Suprapubic skin (tissue), 4 donors: Measurements from ENCODE around the gene AK1. TPM values are rescaled to one million over a fixed set of nuclear protein-coding genes. Genes with fewer than 3 reads are reported as not detected.

Source experiments
- DNase-seq, 2 donors: peaks; one replicate each; pipeline ENCODE4 v3.0.0-alpha.2; 2019; ENCODE audit warnings: low spot score in 2 of 2
- H3K27ac ChIP-seq: fragments of 200-600 bp; sonication (generic); one replicate; pipeline ENCODE4 v1.5.1; 2019
- H3K27me3 ChIP-seq: fragments of 200-600 bp; sonication (generic); one replicate; pipeline ENCODE4 v1.5.1; 2019
- H3K36me3 ChIP-seq: fragments of 200-600 bp; sonication (generic); one replicate; pipeline ENCODE4 v1.5.1; 2019
- H3K4me1 ChIP-seq: fragments of 200-600 bp; sonication (generic); one replicate; pipeline ENCODE4 v1.5.1; 2019
- H3K4me3 ChIP-seq: fragments of 200-600 bp; sonication (generic); one replicate; pipeline ENCODE4 v1.5.1; 2019; ENCODE audit warnings: mild to moderate bottlenecking
- H3K9me3 ChIP-seq: fragments of 200-600 bp; sonication (generic); one replicate; pipeline ENCODE4 v1.5.1; 2019
- CTCF ChIP-seq, 2 donors: fragments of 200-600 bp in 1 of 2; fragments of 450-650 bp in 1 of 2; sonication (generic) in 1 of 2; IDR thresholded peaks; one replicate each; pipeline ENCODE4 v1.5.1; 2016 to 2019; ENCODE audit warnings: antibody characterized with exemption in 2 of 2, mild to moderate bottlenecking in 1 of 2, moderate library complexity in 1 of 2
- EP300 ChIP-seq: sonication (generic); formaldehyde crosslinking; IDR thresholded peaks from one replicate; pipeline ENCODE4 v1.6.1; 2017; ENCODE audit warnings: antibody characterized with exemption
- POLR2A ChIP-seq, 2 donors: fragments of 450-650 bp; IDR thresholded peaks; one replicate each; pipeline ENCODE4 v1.6.1; 2017; ENCODE audit warnings: antibody characterized with exemption in 2 of 2, mild to moderate bottlenecking in 2 of 2, moderate library complexity in 2 of 2
- POLR2AphosphoS5 ChIP-seq, 3 donors: sonication (generic); formaldehyde crosslinking; IDR thresholded peaks; one replicate each; pipeline ENCODE4 v1.6.1; 2017; ENCODE audit warnings: antibody characterized with exemption in 3 of 3
- WGBS: methylation state at CpG from one replicate; pipeline ENCODE4 v1.1.5; 2018; 5-methylcytosine and 5-hydroxymethylcytosine counted together
- total RNA-seq, 4 donors: library from RNA; depleted of rRNA; stranded (reverse); fragments of >200 nt; gene quantifications; one replicate each; pipeline ENCODE4 v1.1.0, GENCODE V29; 2016

Gene AK1
- total RNA-seq, 4 donors from 2014 or later: 22.6 to 36.0 (median 26.0) TPM

- no peak overlapping the region for H3K4me3 ChIP-seq
- no peak for DNase-seq
- 77% methylated on average over 2 of the region's 2 CpGs for WGBS
- no peak overlapping the region for H3K27ac ChIP-seq
- no peaks in the 10 kb centered on the region for H3K27me3 ChIP-seq
- H3K36me3 ChIP-seq: peaks cover 75% of the 10 kb centered on the region
- H3K9me3 ChIP-seq: peaks cover 2% of the 10 kb centered on the region
- H3K4me1 ChIP-seq: peaks cover 10% of the 10 kb centered on the region
- TF ChIP-seq EP300 (no peak), CTCF (IDR thresholded peaks at IDR 0.05) (no peak), POLR2AphosphoS5 (IDR thresholded peaks at IDR 0.05) (no peak), POLR2A (IDR thresholded peaks at IDR 0.05) (no peak)
These were observed 10.3 kb upstream of the AK1 start for GRCh38 chr9:127887792-127888191.

DNA sequence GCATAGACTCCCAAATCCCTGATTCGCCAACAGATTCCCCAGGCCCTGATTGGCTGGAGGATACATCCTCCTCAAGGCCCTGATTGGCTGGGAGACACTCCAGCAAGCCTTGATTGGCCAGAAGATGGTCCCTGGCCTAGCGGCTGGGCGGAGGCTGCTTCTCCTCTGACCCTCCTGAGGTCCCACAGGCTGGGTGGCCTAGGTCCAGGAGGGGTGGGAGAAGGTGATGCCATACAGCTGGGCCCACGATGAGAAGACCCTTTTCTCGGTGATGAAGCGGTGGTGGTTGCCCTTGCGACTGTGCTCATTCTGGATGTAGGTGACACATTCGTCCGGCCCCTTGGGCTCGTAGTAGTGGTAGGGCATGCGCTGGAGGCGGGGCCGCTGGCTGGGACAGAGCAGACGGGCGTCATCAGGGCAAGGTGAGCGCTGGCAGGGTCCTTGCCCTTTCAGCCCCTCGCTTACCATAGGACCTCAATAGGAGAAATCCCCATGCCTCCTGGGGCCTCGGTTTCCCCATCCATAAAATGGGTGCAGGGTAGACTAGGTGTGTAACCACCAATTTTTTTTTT is 9.0 kb upstream of the AK1 start:
- 98% methylated on average over 16 of the region's 18 CpGs for WGBS
- no peaks in the 10 kb centered on the region for H3K9me3 ChIP-seq
- H3K4me3 ChIP-seq: no peak overlapping the region
- TF ChIP-seq CTCF (IDR thresholded peaks at IDR 0.05) (no peak), POLR2AphosphoS5 (IDR thresholded peaks at IDR 0.05) (no peak)
- no peaks in the 10 kb centered on the region for H3K27me3 ChIP-seq
- H3K4me1 ChIP-seq: peaks cover 10% of the 10 kb centered on the region
- peak in 1 of 2 donors; percentile 58 for DNase-seq
- H3K36me3 ChIP-seq: peaks cover 63% of the 10 kb centered on the region
- H3K27ac ChIP-seq: no peak overlapping the region

DNA sequence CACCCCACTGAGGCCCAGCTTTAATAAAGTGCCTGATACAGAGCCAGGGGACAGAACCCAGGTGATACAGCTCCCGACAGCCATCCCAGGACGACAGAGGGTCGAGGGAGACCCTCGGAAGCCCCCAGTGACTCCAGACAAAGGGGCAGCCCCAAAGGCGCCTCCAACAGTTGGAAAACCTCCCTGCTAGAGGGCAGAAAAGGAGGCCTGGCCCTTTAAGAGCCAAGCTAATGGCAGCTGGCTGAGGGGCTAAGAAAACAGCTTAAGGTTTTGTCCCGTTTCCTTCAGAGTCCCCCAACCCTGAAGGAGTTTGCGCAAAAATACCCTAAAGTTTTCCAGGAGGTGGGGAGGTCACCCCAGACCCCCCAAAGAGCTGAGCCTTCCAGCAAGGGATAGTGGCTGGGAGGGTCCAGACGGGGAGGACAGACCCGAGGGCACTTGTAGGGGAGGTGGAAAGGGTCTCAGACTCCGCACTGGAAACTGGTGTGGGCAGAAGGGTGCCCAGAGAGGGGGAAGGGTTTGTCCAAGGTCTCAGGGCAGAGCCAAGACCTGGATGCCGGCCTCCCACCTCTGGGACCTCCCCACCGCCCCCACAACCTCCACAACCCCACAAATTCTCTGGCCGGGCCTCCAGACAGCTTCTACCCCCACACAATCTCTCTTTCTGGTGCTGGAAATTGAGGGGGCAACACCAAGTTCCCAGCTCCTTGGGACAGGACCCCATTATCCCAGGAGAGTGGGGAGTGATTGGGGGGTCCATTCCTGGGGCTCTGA is 8.2 kb upstream of the AK1 start:
- peaks cover 10% of the 10 kb centered on the region for H3K4me1 ChIP-seq
- no peak overlapping the region for H3K4me3 ChIP-seq
- DNase-seq: no peak
- peaks cover 56% of the 10 kb centered on the region for H3K36me3 ChIP-seq
- no peak overlapping the region for H3K27ac ChIP-seq
- WGBS: 74% methylated on average over 12 of the region's 13 CpGs
- no peaks in the 10 kb centered on the region for H3K9me3 ChIP-seq
- no peaks in the 10 kb centered on the region for H3K27me3 ChIP-seq
- TF ChIP-seq EP300 (no peak), POLR2AphosphoS5 (IDR thresholded peaks at IDR 0.05) (no peak), CTCF (IDR thresholded peaks at IDR 0.05) (no peak), POLR2A (IDR thresholded peaks at IDR 0.05) (no peak)

DNA sequence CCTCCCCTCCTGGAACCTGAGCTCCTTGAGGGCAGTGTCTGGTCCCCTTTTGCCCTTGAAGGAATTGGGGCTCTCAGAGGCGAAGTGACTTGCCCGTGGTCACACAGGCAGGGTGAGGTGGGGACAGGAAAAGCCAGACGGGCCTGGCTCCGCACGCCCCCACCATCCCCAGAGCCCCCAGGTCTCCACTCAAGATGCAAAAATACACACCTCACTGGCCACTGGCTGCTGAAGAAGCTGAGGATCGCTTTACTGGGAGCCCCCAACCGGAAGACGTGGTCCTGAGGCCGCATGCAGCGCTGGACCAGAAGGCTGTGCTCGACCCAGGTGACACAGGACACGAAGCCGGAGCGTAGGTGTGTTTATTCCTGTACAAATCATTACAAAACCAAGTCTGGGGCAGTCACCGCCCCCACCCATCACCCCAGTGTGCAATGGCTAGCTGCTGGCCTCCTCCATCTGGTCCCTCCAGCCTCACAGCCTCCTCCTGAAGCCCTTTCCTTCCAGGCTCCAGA is 7.6 kb upstream of the AK1 start:
- H3K27ac ChIP-seq: peak overlapping the region; percentile 18
- TF ChIP-seq CTCF (IDR thresholded peaks at IDR 0.05): no peak
- peaks cover 50% of the 10 kb centered on the region for H3K36me3 ChIP-seq
- 92% methylated on average over 15 of the region's 15 CpGs for WGBS
- no peaks in the 10 kb centered on the region for H3K9me3 ChIP-seq
- H3K4me3 ChIP-seq: no peak overlapping the region
- no peak for DNase-seq
- no peaks in the 10 kb centered on the region for H3K27me3 ChIP-seq
- peaks cover 10% of the 10 kb centered on the region for H3K4me1 ChIP-seq

GRCh38 chr9:127884427-127884911 is 7.0 kb upstream of the AK1 start:
- Histone ChIP-seq H3K36me3 (peaks cover 44% of the 10 kb centered on the region), H3K27me3 (no peaks in the 10 kb centered on the region), H3K9me3 (no peaks in the 10 kb centered on the region), H3K27ac (peak overlapping the region; percentile 18), H3K4me3 (no peak overlapping the region), H3K4me1 (peaks cover 10% of the 10 kb centered on the region)
- no peak for DNase-seq
- WGBS: 43% methylated on average over 7 of the region's 11 CpGs
- TF ChIP-seq CTCF (IDR thresholded peaks at IDR 0.05): no peak
- no peak for TF ChIP-seq POLR2AphosphoS5 (IDR thresholded peaks at IDR 0.05)
- no peak for TF ChIP-seq POLR2A (IDR thresholded peaks at IDR 0.05)
- no peak for TF ChIP-seq EP300
